ENCODE results near the gene SYTL2. TPM values are rescaled to one million over a fixed set of nuclear protein-coding genes. Genes with fewer than 3 reads are reported as not detected.

SYTL2 gene
- polyA plus RNA-seq, 1 of the 3 experiments (the other 2 are of a cell fraction): 36.0 TPM

- Histone ChIP-seq H3K36me3 (replicated peaks in 1 of 2; ENCODE audit: control insufficient read depth in 1 of 2, insufficient read depth in 2 of 2, low read length in 1 of 2) (peaks cover 0 to 2% of the 10 kb centered on the region in 2 experiments), H4K20me1 (ENCODE audit: insufficient read depth) (no peaks in the 10 kb centered on the region), H3K9ac (no peak overlapping the region), H3K4me1 (ENCODE audit: control insufficient read depth in 1 of 2, insufficient read depth in 2 of 2, low read depth in 1 of 2, low read length in 1 of 2) (peaks cover 5 to 7% of the 10 kb centered on the region in 2 experiments; a peak in 1 of 4 replicates), H3K9me3 (no peaks in the 10 kb centered on the region), H3K4me3 (ENCODE audit: low read depth in 2 of 2, low read length in 1 of 2) (no peak overlapping the region), H3K27me3 (ENCODE audit: insufficient read depth) (no peaks in the 10 kb centered on the region), H3K9me2 (no peaks in the 10 kb centered on the region), H2AFZ (ENCODE audit: low read depth) (no peak overlapping the region), H3K4me2 (no peak overlapping the region), H3K79me2 (ENCODE audit: insufficient read depth) (no peaks in the 10 kb centered on the region), H3K27ac (ENCODE audit: low read depth in 2 of 2, low read length in 1 of 2) (peak overlapping the region in 1 of 2 experiments; percentile 34; a peak in 1 of 4 replicates), H3F3A (replicated peaks; ENCODE audit: insufficient read depth) (no peaks in the 10 kb centered on the region)
- ChIA-PET CTCF (no interaction called here), POLR2A (no interaction called here)
- no peak for DNase-seq
- WGBS (ENCODE audit: low lambda C conversion rate): 79% methylated on average over 4 of the region's 4 CpGs
- TF ChIP-seq YY1 (IDR thresholded peaks at IDR 0.05; ENCODE audit: low read depth): no peak
- TF ChIP-seq SIN3A (IDR thresholded peaks at IDR 0.05; ENCODE audit: borderline replicate concordance, low read depth, low read length): no peak
Observed at GRCh38 chr11:85752201-85752889, 58.6 kb downstream of the SYTL2 start.

GRCh38 chr11:85751724-85752123 lies 59.2 kb downstream of the SYTL2 start:
- Histone ChIP-seq H3K4me3 (ENCODE audit: low read depth in 2 of 2, low read length in 1 of 2) (no peak overlapping the region), H3K4me1 (ENCODE audit: control insufficient read depth in 1 of 2, insufficient read depth in 2 of 2, low read depth in 1 of 2, low read length in 1 of 2) (peaks cover 5 to 7% of the 10 kb centered on the region in 2 experiments; a peak in 1 of 4 replicates), H3K9me2 (no peaks in the 10 kb centered on the region), H3K9me3 (no peaks in the 10 kb centered on the region), H3F3A (replicated peaks; ENCODE audit: insufficient read depth) (no peaks in the 10 kb centered on the region), H3K27me3 (ENCODE audit: insufficient read depth) (no peaks in the 10 kb centered on the region), H4K20me1 (ENCODE audit: insufficient read depth) (no peaks in the 10 kb centered on the region), H3K36me3 (replicated peaks in 1 of 2; ENCODE audit: control insufficient read depth in 1 of 2, insufficient read depth in 2 of 2, low read length in 1 of 2) (no peaks in the 10 kb centered on the region), H2AFZ (ENCODE audit: low read depth) (no peak overlapping the region), H3K9ac (no peak overlapping the region), H3K4me2 (no peak overlapping the region), H3K79me2 (ENCODE audit: insufficient read depth) (no peaks in the 10 kb centered on the region), H3K27ac (ENCODE audit: low read depth in 2 of 2, low read length in 1 of 2) (peak overlapping the region in 1 of 2 experiments; percentile 34; a peak in 1 of 4 replicates)
- POLR2A ChIA-PET: no interaction called here
- CTCF ChIA-PET: no interaction called here
- no peak for DNase-seq
- TF ChIP-seq EP300 (IDR thresholded peaks at IDR 0.05; ENCODE audit: borderline replicate concordance in 1 of 2, low read depth in 1 of 2, low read length in 1 of 2) (peak in 1 of 2 experiments; percentile 41; a peak in 1 of 4 replicates), GATA2 (CRISPR knock-in tag; IDR thresholded peaks at IDR 0.05) (no peak), REST (IDR thresholded peaks at IDR 0.05; ENCODE audit: low read depth, low read length) (no peak), JUND (IDR thresholded peaks at IDR 0.05) (peak; percentile 25; the same call in 1 of the 2 replicates), CTCF (IDR thresholded peaks at IDR 0.05) (no peak), PBX3 (IDR thresholded peaks at IDR 0.05) (peak; percentile 52), FOXM1 (IDR thresholded peaks at IDR 0.05; ENCODE audit: low read depth) (no peak), FOSL2 (IDR thresholded peaks at IDR 0.05; ENCODE audit: borderline replicate concordance, low read depth) (peak; percentile 33; the same call in 1 of the 2 replicates), RCOR1 (IDR thresholded peaks at IDR 0.05; ENCODE audit: low read length) (no peak), RFX5 (IDR thresholded peaks at IDR 0.05; ENCODE audit: low read length) (no peak), TCF12 (IDR thresholded peaks at IDR 0.05) (peak; percentile 72)
- TF ChIP-seq, protein P1, sequence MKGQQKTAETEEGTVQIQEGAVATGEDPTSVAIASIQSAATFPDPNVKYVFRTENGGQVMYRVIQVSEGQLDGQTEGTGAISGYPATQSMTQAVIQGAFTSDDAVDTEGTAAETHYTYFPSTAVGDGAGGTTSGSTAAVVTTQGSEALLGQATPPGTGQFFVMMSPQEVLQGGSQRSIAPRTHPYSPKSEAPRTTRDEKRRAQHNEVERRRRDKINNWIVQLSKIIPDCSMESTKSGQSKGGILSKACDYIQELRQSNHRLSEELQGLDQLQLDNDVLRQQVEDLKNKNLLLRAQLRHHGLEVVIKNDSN (IDR thresholded peaks at IDR 0.05; ENCODE audit: borderline replicate concordance, low read depth): no peak

All from SK-N-SH (cell line).